Ovary (tissue), 10 donors: ENCODE results near the gene CERCAM. TPM values are rescaled to one million over a fixed set of nuclear protein-coding genes. Genes with fewer than 3 reads are reported as not detected.

Source experiments
- DNase-seq, 5 donors: peaks; one replicate each; pipeline ENCODE4 v3.0.0-alpha.2; 2019 to 2020
- H3K27ac ChIP-seq, 2 donors: fragments of 200-600 bp; one replicate each; pipeline versions ENCODE4 v1.5.1 to v1.8.0; 2019 to 2022
- H3K27me3 ChIP-seq: fragments of 200-600 bp; one replicate; pipeline ENCODE4 v1.8.0; 2022
- H3K36me3 ChIP-seq: fragments of 200-600 bp; sonication (generic); one replicate; pipeline ENCODE4 v1.5.1; 2019
- H3K4me1 ChIP-seq: one replicate; pipeline ENCODE4 v1.8.1; 2013; ENCODE audit warnings: mild to moderate bottlenecking, moderate library complexity; ENCODE audit not compliant: insufficient read depth
- H3K4me3 ChIP-seq: fragments of 200-600 bp; sonication (generic); one replicate; pipeline ENCODE4 v1.5.1; 2017
- H3K9me3 ChIP-seq, 2 donors: fragments of 200-600 bp in 1 of 2; sonication (generic) in 1 of 2; one replicate each; pipeline versions ENCODE4 v1.5.1 to v1.8.1; 2013 to 2019; ENCODE audit warnings: mild to moderate bottlenecking in 1 of 2, moderate library complexity in 1 of 2
- CTCF ChIP-seq, 3 donors: fragments of 450-650 bp in 2 of 3; fragments of 200-600 bp in 1 of 3; IDR thresholded peaks; one replicate each; pipeline versions ENCODE4 v1.5.1 to v1.8.0; 2016 to 2022; ENCODE audit warnings: antibody characterized with exemption in 3 of 3, mild to moderate bottlenecking in 1 of 3
- EP300 ChIP-seq: sonication (generic); formaldehyde crosslinking; IDR thresholded peaks from one replicate; pipeline ENCODE4 v1.6.1; 2017; ENCODE audit warnings: antibody characterized with exemption
- POLR2A ChIP-seq: fragments of 450-650 bp; IDR thresholded peaks from one replicate; pipeline ENCODE4 v1.6.1; 2017; ENCODE audit warnings: antibody characterized with exemption, mild to moderate bottlenecking, moderate library complexity
- WGBS, 3 donors: extraction: QIAGEN DNeasy Blood & Tissue Kit in 1 of 3; methylation state at CpG; one replicate each; pipeline versions ENCODE4 v1.1.5 to v1.1.7; 2013 to 2017; 5-methylcytosine and 5-hydroxymethylcytosine counted together
- intact Hi-C, 4 donors: fragments of 100-400 bp; cut with DNase I; formaldehyde crosslinking; loops; one replicate each; pipeline versions ENCODE4 v1.11.0 to v1.15.1; 2022 to 2023
- long read RNA-seq, 3 donors: library from polyadenylated mRNA in 2 of 3; unstranded in 2 of 3; transcript quantifications; one replicate each; pipeline ENCODE4 v2.0.0 and lab custom pipeline, GENCODE V29; 2021 to 2026
- polyA plus RNA-seq, 2 donors: library from polyadenylated mRNA; stranded (reverse); fragments of 200-250 nt in 1 of 2; fragments of 350-450 nt in 1 of 2; fragmentation: Illumina TruSeq in 1 of 2; extraction: RNeasy Lipid Tissue Mini Kit (QIAGEN cat#74804) in 1 of 2; gene quantifications; one replicate each; pipeline ENCODE4 v1.2.3, GENCODE V29; 2013 to 2014
- total RNA-seq, 7 donors: library from RNA; depleted of rRNA in 2 of 7; stranded (reverse); fragments of >200 nt in 2 of 7; fragmentation: NEBNext Ultra II Directional in 3 of 7; extraction: Animal tissue kit (Norgen Biotek cat#: 25700) in 3 of 7; gene quantifications; one replicate each; pipeline versions ENCODE4 v1.1.0 to v1.2.4, GENCODE V29; 2016 to 2023
- donor health status: DM: no; HTN: no; CAD: no; lungs with moderate emphysema.
- donor health status: DM: no; HTN: no; CAD: no.
- donor health status: Bipolar disorder and iron deficiency.
- donor health status: DM: yes; HTN: yes; CAD: no.
- donor health status: DM: no; HTN: no; CAD: no.
- donor health status: DM: yes; HTN: yes; CAD: no.

CERCAM gene
- total RNA-seq (10 to 100 TPM; 19.6 to 63.9 (median 45.8) TPM), polyA plus RNA-seq (10 to 100 TPM; 24.2 to 27.3 TPM)
- long read RNA-seq, donor 1, transcript CERCAM-201 (13 exons, 2,685 nt) = major isoform, 126 of 172 reads
- long read RNA-seq, donor 1, partial matches to known transcripts = 32 of 172 reads
- long read RNA-seq, donor 1, other reads (novel, unspliced or antisense) = 14 of 172 reads
- long read RNA-seq, donor 2, transcript CERCAM-201 (13 exons, 2,685 nt) = major isoform, 8 of 9 reads
- long read RNA-seq, donor 2, partial matches to known transcripts = 0 of 9 reads
- long read RNA-seq, donor 2, other reads (novel, unspliced or antisense) = 0 of 9 reads
- long read RNA-seq, donor 3, transcript CERCAM-201 (13 exons, 2,685 nt) = major isoform, 103 of 140 reads
- long read RNA-seq, donor 3, partial matches to known transcripts = 23 of 140 reads
- long read RNA-seq, donor 3, other reads (novel, unspliced or antisense) = 14 of 140 reads

- DNase-seq = peak; percentile 65 to 80 (median 76)
- Histone ChIP-seq H3K4me1 (peaks cover 10% of the 10 kb centered on the region), H3K27ac (peak within 1 kb of the TSS; percentile 53 to 82), H3K4me3 (peak within 1 kb of the TSS; percentile 98), H3K9me3 (no peaks in the 10 kb centered on the region), H3K27me3 (no peaks in the 10 kb centered on the region), H3K36me3 (no peaks in the 10 kb centered on the region)
- TF ChIP-seq CTCF (IDR thresholded peaks at IDR 0.05) (no peak), EP300 (no peak), POLR2A (no peak)
- WGBS, 3 donors = 0 to 1% (median 1%) methylated on average over 23 to 59 of the region's 59 CpGs
- intact Hi-C loops = no loop called here
These were observed at the start of gene CERCAM for GRCh38 chr9:128420651-128421481. TSS of gene CERCAM (plus strand) at chr9:128420857. CDS start at chr9:128420878, 21 bp downstream.

GRCh38 chr9:128371630-128372117 is 49.0 kb upstream of the CERCAM start:
- peak overlapping the region in 1 of 2 donors; percentile 75 for H3K27ac ChIP-seq
- H3K4me1 ChIP-seq = peaks cover 1% of the 10 kb centered on the region
- no peak for DNase-seq
- no peaks in the 10 kb centered on the region for H3K27me3 ChIP-seq
- TF ChIP-seq CTCF (IDR thresholded peaks at IDR 0.05) (no peak), POLR2A (no peak), EP300 (no peak)
- no peaks in the 10 kb centered on the region for H3K9me3 ChIP-seq
- H3K36me3 ChIP-seq = no peaks in the 10 kb centered on the region
- peak overlapping the region; percentile 66 for H3K4me3 ChIP-seq
- 1% methylated on average over 10 of the region's 10 CpGs for WGBS, 3 donors
- intact Hi-C loops = no loop called here

- Histone ChIP-seq H3K36me3 (no peaks in the 10 kb centered on the region), H3K27me3 (no peaks in the 10 kb centered on the region), H3K4me3 (peak overlapping the region; percentile 66), H3K4me1 (peaks cover 1% of the 10 kb centered on the region), H3K27ac (no peak overlapping the region), H3K9me3 (no peaks in the 10 kb centered on the region)
- intact Hi-C loops = no loop called here
- WGBS, 3 donors = 37 to 50% (median 44%) methylated on average over 4 of the region's 4 CpGs
- DNase-seq = no peak
- no peak for TF ChIP-seq POLR2A
- TF ChIP-seq EP300 = no peak
- TF ChIP-seq CTCF (IDR thresholded peaks at IDR 0.05) = no peak
These were observed 48.4 kb upstream of the CERCAM start for GRCh38 chr9:128372188-128372641.

GRCh38 chr9:128372784-128373183 is 47.9 kb upstream of the CERCAM start:
- WGBS, 3 donors = 80 to 90% (median 89%) methylated on average over 1 of the region's 1 CpG
- H3K27ac ChIP-seq = no peak overlapping the region

More at GRCh38 chr9:128372784-128373183, 47.9 kb upstream of the CERCAM start:
- no peaks in the 10 kb centered on the region for H3K9me3 ChIP-seq
- intact Hi-C loops = no loop called here
- TF ChIP-seq POLR2A (no peak), EP300 (no peak), CTCF (IDR thresholded peaks at IDR 0.05) (no peak)
- no peak for DNase-seq
- no peak overlapping the region for H3K4me3 ChIP-seq
- no peaks in the 10 kb centered on the region for H3K36me3 ChIP-seq
- H3K4me1 ChIP-seq = peaks cover 1% of the 10 kb centered on the region
- H3K27me3 ChIP-seq = no peaks in the 10 kb centered on the region
